ENCODE data around the gene OXTR. TPM values are rescaled to one million over a fixed set of nuclear protein-coding genes. Genes with fewer than 3 reads are reported as not detected.

Gene OXTR
- total RNA-seq, 1 donor from 2014 or later = 0.25 TPM

DNA sequence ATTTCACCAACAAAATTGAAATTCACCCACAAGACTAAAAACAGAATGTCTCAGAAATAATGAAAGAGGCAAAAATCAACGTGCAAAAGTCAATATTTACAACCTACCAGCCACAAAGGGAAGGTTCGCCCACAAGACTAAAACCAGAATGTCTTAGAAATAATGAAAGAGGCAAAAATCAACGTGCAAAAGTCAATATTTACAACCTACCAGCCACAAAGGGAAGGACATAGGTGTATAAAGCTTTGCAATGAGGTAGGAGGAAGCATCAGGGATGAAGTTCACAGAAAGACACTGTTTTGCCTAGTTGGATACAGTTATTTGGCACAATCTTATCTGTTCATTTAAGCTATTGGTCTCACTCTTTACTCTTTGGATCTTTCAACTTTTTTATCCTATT is 14.3 kb downstream of the OXTR start:
- H3K4me3 ChIP-seq = no peak overlapping the region
- no peaks in the 10 kb centered on the region for H3K9me3 ChIP-seq
- no peak for DNase-seq (ENCODE audit: extremely low spot score in 2 of 2)
- intact Hi-C loops (cut with DNase I) = no loop called here
- H3K27ac ChIP-seq = no peak overlapping the region
- no peaks in the 10 kb centered on the region for H3K36me3 ChIP-seq
- H3K4me1 ChIP-seq = no peaks in the 10 kb centered on the region
- TF ChIP-seq POLR2A (IDR thresholded peaks at IDR 0.05) (no peak), POLR2AphosphoS5 (IDR thresholded peaks at IDR 0.05; ENCODE audit: insufficient read depth in 1 of 2, low read depth in 1 of 2) (no peak)
- TF ChIP-seq, protein P1, sequence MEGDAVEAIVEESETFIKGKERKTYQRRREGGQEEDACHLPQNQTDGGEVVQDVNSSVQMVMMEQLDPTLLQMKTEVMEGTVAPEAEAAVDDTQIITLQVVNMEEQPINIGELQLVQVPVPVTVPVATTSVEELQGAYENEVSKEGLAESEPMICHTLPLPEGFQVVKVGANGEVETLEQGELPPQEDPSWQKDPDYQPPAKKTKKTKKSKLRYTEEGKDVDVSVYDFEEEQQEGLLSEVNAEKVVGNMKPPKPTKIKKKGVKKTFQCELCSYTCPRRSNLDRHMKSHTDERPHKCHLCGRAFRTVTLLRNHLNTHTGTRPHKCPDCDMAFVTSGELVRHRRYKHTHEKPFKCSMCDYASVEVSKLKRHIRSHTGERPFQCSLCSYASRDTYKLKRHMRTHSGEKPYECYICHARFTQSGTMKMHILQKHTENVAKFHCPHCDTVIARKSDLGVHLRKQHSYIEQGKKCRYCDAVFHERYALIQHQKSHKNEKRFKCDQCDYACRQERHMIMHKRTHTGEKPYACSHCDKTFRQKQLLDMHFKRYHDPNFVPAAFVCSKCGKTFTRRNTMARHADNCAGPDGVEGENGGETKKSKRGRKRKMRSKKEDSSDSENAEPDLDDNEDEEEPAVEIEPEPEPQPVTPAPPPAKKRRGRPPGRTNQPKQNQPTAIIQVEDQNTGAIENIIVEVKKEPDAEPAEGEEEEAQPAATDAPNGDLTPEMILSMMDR (IDR thresholded peaks at IDR 0.05) = no peak
- H3K27me3 ChIP-seq = no peaks in the 10 kb centered on the region

DNA sequence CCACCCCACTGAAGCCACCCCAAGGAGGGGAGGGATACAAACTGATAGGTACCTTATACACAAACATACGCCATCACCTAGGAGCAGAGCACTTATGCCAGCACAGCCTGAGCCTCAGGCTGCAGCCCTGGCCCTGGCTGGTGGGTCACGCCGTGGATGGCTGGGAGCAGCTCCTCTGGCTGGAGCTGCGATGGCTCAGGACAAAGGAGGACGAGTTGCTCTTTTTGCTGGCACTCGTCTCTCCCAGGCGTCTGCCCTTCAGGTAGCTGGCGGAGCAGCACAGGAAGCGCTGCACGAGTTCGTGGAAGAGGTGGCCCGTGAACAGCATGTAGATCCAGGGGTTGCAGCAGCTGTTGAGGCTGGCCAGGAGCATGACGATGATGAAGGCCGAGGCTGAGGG is 16.6 kb downstream of the OXTR start:
- intact Hi-C loops (cut with DNase I) = no loop called here

DNA sequence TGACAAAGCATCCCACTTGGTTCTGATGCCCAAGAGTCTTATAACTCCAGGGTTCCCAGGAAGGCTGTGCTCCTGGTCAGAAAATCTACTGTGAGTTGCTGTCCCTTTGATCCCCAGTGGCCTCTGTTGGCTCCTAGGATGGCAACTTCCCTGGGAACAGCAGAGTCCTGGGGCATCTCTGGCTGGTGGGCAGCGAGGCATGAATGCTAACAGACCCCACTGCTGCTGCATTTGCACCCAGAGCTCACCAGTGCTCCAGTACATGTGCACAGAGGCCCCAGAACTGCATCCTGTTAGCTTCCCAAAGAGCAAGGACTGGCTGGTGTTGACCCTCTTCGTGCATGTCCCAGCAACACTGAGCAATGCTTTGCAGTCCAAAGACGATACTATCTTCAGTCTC is 20.1 kb downstream of the OXTR start:
- no peaks in the 10 kb centered on the region for H3K27me3 ChIP-seq

More for the DNA sequence above, 16.6 kb downstream of the OXTR start:
- Histone ChIP-seq H3K36me3 (no peaks in the 10 kb centered on the region), H3K4me1 (no peaks in the 10 kb centered on the region), H3K27ac (no peak overlapping the region), H3K27me3 (no peaks in the 10 kb centered on the region), H3K9me3 (no peaks in the 10 kb centered on the region), H3K4me3 (no peak overlapping the region)
- TF ChIP-seq, protein P1 (IDR thresholded peaks at IDR 0.05) = no peak
- TF ChIP-seq POLR2A (IDR thresholded peaks at IDR 0.05) (no peak), POLR2AphosphoS5 (IDR thresholded peaks at IDR 0.05; ENCODE audit: insufficient read depth in 1 of 2, low read depth in 1 of 2) (no peak)
- DNase-seq (ENCODE audit: extremely low spot score in 2 of 2) = no peak

DNA sequence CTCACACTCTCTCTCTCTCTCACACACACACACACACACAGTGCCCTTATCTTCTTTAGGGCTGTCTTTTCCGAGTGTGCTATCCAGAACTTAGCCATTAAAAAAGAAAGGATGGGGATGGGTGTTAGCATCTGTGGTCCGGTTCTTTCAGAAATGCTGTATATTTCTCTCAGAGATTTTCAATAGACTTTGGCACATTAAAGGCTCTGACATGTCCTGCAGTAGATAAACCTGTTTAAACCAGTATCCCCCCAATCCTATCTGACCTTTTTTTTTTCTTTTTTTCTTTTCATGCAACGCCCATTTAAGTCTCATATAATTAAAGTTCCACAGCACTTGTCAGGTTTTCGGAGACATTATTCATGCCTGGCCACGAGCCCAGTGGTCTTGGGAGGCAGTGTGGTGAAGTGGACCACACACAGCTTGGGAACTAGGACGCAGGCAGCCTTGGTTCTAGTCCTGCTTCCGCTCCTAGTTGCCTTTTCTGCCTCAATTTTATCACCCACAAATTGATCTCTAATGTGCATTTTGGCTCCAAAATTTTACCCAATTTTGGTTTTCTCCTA is 22.6 kb downstream of the OXTR start:
- DNase-seq (ENCODE audit: extremely low spot score in 2 of 2) = no peak
- Histone ChIP-seq H3K36me3 (no peaks in the 10 kb centered on the region), H3K4me3 (no peak overlapping the region), H3K9me3 (no peaks in the 10 kb centered on the region), H3K27ac (no peak overlapping the region), H3K4me1 (peaks cover 2% of the 10 kb centered on the region), H3K27me3 (no peaks in the 10 kb centered on the region)
- TF ChIP-seq POLR2A (IDR thresholded peaks at IDR 0.05) = no peak
- TF ChIP-seq POLR2AphosphoS5 (IDR thresholded peaks at IDR 0.05; ENCODE audit: insufficient read depth in 1 of 2, low read depth in 1 of 2) = no peak
- TF ChIP-seq, protein P1 (IDR thresholded peaks at IDR 0.05) = no peak
- intact Hi-C loops (cut with DNase I) = no loop called here

More for the DNA sequence above, 20.1 kb downstream of the OXTR start:
- no peaks in the 10 kb centered on the region for H3K36me3 ChIP-seq
- no peak overlapping the region for H3K27ac ChIP-seq
- no peak for TF ChIP-seq POLR2AphosphoS5 (IDR thresholded peaks at IDR 0.05; ENCODE audit: insufficient read depth in 1 of 2, low read depth in 1 of 2)
- TF ChIP-seq, protein P1 (IDR thresholded peaks at IDR 0.05) = no peak
- TF ChIP-seq POLR2A (IDR thresholded peaks at IDR 0.05) = no peak
- no peaks in the 10 kb centered on the region for H3K4me1 ChIP-seq
- H3K4me3 ChIP-seq = no peak overlapping the region
- no peak for DNase-seq (ENCODE audit: extremely low spot score in 2 of 2)
- intact Hi-C loops (cut with DNase I) = no loop called here
- no peaks in the 10 kb centered on the region for H3K9me3 ChIP-seq

DNA sequence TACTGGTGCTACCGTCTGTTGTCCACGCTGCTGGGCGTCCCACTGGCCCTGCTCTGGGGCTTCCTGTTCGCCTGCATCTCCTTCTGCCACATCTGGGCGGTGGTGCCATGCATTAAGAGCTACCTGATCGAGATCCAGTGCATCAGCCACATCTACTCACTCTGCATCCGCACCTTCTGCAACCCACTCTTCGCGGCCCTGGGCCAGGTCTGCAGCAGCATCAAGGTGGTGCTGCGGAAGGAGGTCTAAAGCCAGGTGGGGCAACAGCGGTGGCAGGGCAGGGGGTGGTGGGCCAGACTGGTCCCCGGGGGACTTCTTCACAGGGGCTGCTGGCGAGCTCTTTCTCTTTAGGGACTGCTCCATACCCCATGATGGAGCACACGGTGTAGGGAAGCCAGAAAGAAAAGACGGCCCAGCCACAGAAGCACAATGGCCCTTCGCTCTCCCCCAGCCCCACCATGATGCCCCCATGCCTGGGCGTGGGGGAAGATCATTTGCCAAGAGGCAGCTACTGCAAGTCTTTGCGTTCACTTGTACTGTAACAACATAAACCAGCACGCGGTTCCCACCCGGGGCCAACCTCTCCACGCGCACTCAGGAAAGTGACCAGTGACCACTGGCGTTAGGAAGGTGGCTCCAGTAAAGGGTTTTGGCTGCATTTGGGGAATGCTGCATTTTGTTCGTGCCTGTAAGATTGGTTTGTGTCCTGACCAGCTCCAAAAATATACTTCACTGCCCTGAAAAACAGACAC is 23.6 kb downstream of the OXTR start:
- Histone ChIP-seq H3K27ac (no peak overlapping the region), H3K4me3 (no peak overlapping the region), H3K9me3 (no peaks in the 10 kb centered on the region), H3K4me1 (peaks cover 9% of the 10 kb centered on the region), H3K27me3 (no peaks in the 10 kb centered on the region), H3K36me3 (no peaks in the 10 kb centered on the region)
- intact Hi-C loops (cut with DNase I) = no loop called here
- no peak for TF ChIP-seq POLR2A (IDR thresholded peaks at IDR 0.05)
- no peak for TF ChIP-seq POLR2AphosphoS5 (IDR thresholded peaks at IDR 0.05; ENCODE audit: insufficient read depth in 1 of 2, low read depth in 1 of 2)
- TF ChIP-seq, protein P1 (IDR thresholded peaks at IDR 0.05) = no peak
- DNase-seq (ENCODE audit: extremely low spot score in 2 of 2) = no peak

All from vagina (tissue), 2 donors.